ENCODE data around the gene CD276.
"Not testable (repeated sequence)": the region's sequence is repeated elsewhere in the genome, so short reads cannot be mapped to it uniquely, and the experiment has no call there.

Gene CD276

GRCh38 chr15:73683777-73684580 is at the start of gene CD276:
Gene CD276, plus strand, starts transcription at chr15:73684383. Its CDS starts 15,257 bp downstream, at chr15:73699640.
- DNase-seq = peak; percentile 3

- no peak for DNase-seq
Measured at GRCh38 chr15:73637527-73637926, 46.7 kb upstream of the CD276 start.

- DNase-seq = not testable (repeated sequence)
Measured at GRCh38 chr15:73639464-73639863, 44.7 kb upstream of the CD276 start.

- DNase-seq = no peak
Measured at GRCh38 chr15:73647259-73648013, 36.7 kb upstream of the CD276 start.

DNA sequence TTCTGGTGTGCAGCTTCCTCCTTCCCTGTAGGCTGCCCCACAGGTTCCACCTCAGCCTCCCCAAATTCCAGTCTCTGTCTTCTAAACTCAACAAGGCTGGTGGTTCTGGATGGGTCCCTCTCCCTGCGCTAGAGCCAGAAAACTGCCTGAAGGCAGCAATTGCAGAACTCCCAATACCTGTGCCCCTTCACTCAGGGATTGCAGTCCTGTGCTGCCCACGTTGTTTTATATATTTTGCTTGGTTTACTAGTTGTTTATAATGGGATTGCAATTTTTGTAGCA is 36.2 kb upstream of the CD276 start:
- no peak for DNase-seq

DNA sequence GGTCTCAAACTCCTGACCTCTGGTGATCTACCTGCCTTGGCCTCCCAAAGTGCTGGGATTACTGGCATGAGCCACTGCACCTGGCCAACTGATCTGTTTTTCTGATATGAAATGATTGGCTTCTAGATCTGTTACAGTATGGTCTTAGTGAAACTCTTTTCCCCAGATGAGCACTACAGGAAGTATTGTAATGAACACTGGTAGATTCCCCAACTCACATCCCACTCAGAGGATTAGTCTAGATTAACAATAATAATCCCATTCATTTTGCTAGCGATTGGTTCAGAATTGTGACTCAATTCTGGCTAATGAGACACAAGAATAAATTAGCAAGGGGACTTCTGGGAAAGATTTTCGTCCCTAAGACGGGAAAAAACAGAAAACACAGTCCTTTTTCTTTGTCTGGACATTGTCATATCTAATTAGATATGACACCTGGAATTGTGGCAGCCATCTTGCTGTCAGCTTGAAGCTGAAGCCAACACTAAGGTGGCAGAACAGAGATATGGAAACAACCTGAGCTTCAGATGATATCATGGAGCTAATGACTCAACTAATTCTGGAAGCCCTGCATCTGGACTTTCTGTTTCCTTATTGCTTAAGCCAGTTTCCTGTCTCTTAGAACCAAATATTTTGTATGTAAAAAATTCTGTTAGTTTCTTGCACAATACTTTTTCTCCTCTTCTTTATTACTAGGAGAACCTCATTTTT is 33.6 kb upstream of the CD276 start:
- DNase-seq = no peak

- no peak for DNase-seq
Measured at GRCh38 chr15:73654659-73655058, 29.5 kb upstream of the CD276 start.

- DNase-seq = no peak
Measured at GRCh38 chr15:73655724-73656123, 28.5 kb upstream of the CD276 start.

GRCh38 chr15:73658645-73659044 is 25.5 kb upstream of the CD276 start:
- DNase-seq = no peak

DNA sequence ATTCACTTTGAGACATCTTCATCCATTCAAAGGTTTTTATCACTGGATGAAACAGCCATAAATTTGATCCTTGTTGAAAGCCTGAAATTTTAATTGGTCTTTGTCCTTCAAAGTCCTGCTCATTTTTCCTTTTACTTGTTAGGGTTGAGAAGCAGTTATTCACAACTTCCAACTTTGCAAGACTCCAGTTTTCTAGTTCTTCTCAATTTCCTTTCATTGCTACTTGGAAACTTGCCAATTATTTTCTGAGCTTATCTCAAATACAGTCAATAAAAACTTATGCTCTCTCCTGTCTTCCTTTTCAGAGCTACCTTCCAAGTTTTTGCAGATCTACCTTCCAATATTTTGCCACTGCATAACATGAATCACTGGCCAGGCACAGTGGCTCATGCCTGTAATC is 23.7 kb upstream of the CD276 start:
- DNase-seq = no peak

GRCh38 chr15:73674587-73674986 is 9.6 kb upstream of the CD276 start:
- DNase-seq = no peak

DNA sequence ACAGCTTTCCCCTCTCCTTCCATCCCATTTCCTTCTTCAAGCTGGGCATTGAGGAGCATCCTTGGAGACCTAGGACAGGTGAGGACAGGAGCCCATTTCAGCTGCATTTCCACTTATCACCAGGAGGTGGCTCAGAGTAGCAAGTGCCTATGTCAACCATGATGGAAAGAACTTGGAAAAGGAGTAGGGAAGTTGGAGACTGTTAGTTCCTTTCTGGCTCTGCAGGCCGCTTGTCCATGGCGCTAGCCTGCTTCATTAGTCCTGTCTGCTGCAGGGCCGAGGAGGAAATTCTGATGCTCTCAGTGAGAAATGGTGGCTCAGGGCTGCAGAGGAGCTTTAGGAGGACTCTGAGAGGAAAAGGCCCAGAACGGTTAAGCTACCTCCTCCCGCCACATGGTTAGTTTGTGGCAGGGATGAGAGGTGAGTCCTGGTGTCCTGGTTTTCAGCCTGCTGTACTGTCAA is 7.0 kb upstream of the CD276 start:
- peak; percentile 33 for DNase-seq

DNA sequence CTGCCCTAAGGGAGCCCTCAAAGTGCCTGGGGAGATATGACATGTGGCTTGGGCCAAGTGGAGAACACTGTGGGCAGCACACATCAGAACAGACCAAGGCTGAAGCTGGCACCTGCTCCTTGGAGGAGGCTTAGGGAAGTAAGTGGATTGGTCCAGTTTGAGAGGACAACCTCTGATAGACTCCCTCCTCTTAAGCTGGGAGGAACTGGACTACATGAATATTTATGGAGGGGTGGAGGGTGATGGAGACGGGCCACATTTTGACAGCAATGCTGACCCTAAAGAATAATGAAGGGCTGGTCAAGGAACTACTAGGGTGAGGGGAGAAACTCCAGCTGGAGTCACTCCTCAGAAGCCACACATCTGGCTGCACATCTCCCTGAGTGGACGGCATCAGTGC is 6.5 kb upstream of the CD276 start:
- DNase-seq = no peak

GRCh38 chr15:73678498-73678897 is 5.7 kb upstream of the CD276 start:
- DNase-seq = no peak

DNA sequence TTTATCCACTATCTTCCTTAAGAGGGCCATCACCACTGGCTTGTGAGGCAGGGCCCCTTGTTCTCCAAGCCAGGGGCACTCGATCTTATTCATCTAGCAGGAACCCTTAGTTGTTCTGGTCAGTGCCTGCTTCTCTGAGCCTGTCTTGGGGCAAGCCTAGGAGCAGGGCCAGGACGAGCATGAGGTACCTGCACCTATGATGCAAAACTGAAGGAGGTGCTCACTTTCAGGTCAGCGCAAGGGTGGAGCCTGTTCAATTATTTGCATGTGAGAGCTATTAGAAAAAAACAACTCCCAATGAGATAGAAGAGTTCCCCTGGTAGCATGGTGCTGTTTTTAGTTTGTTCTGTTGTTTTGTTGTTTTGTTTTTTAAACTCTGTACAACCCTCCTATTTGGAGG is 5.0 kb upstream of the CD276 start:
- DNase-seq = no peak

GRCh38 chr15:73679964-73680363 is 4.2 kb upstream of the CD276 start:
- DNase-seq = no peak

DNA sequence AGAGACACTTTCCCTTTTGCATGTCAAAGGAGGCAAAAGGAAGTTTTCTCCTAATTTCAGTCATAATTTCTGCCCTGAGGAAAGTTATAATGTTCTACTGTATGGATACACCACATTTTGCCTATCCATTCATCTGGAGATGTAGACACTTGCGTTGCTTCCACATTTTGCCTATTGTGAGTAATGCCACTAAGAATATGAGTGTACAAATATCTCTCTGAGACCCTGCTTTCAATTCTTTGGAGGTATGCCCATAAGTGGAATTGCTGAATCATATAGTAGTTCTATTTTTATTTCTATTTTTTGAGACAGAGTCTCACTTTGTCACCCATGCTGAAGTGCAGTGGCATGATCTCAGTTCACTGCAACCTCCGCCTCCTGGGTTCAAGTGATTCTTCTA is 3.6 kb upstream of the CD276 start:
- no peak for DNase-seq

DNA sequence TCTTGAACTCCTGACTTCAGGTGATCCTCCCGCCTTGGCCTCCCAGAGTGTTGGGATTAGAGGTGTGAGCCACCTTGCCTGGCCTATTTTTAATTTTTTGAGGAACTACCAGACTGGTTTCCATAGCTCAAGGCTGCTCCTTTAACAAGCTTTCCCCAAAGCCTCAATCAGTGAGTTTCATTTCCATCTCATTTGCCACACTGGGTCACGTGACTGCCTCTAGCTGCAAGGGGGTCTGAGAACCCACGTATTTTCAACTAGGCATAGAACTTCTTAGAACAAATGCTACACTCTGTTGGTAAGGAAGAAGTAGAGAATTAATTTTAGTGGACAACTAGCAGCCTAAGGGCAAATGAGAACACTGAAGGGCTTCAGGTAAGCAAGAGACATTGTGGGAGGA is 3.1 kb upstream of the CD276 start:
- no peak for DNase-seq

DNA sequence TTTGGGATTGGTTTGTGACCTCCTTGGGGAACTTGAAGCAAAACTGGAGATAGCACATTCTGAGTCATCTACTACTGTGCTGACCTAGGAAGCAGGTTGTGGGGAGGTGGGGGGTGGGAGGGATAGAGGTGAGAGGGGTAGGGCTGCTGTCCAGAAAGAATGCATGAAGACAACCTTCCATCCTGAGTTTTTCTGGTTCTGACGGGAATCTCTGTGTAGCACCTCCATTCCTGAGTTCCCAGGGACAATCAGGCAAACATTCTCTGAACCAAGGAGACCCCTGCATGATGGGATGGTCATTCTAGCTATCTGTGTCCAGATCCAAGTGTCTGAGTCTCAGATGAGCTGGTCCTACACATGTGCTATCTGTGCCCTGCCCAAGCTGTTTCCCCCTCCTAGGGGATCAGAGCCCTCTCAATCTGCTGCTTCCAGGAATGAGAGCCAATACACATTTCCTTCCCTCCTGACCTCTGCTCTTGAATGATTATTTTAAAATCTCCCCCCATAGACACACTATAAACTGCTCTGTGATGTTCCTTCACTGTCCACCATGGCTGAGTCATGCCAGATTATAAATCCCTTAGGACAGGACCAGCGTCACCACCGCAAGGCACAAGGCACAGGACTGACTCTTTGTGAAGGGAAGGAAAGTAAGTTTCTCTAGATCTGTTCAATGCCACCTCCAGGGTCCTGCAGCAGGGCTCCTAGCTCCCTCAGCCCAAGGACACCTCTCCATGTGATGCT is 2.2 kb upstream of the CD276 start:
- no peak for DNase-seq

GRCh38 chr15:73682600-73683090 is 1.5 kb upstream of the CD276 start:
- DNase-seq = no peak

DNA sequence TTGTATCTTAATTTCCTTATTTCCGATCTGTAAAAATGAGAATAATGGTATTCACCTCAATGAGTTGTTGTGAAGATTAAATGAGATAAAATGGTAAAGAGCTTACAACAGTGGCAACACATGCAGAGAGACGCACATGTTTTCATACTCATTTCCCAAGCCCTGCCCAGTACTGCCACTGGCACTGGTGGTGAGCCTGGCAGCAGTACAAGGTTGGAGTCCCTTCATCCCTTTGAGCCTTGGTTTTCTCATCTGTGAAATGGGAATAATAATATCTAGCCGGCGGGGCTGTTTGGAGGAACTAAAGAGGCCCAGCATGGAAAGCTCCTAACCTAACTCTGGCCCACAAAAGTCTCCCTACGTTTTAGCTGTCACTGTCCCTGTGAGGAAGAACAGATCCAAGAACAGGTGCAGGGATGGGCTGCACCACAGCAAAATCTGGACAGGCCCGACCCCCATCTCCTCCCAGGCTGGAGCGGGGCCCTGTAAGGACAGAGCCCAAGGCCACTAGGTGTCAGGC is 866 bp upstream of the CD276 start:
- no peak for DNase-seq

- no peak for DNase-seq
Measured at GRCh38 chr15:73684581-73685455, 635 bp downstream of the CD276 start.
